GM12874 (cell line): Measurements from ENCODE around the gene ACOXL.

Source experiments
- CTCF ChIP-seq: IDR thresholded peaks from 2 replicates; pipeline ENCODE4 v1.5.1; 2011; ENCODE audit warnings: low read depth, mild to moderate bottlenecking, control low read depth, low read length, moderate library complexity; ENCODE audit not compliant: insufficient read depth

ACOXL gene

GRCh38 chr2:111121828-111122630 lies 389.7 kb downstream of the ACOXL start:
- TF ChIP-seq CTCF: no peak

GRCh38 chr2:111122631-111123421 lies 390.5 kb downstream of the ACOXL start:
- no peak for TF ChIP-seq CTCF

- no peak for TF ChIP-seq CTCF
Measured at GRCh38 chr2:111123751-111124150, 391.4 kb downstream of the ACOXL start.

GRCh38 chr2:111126581-111126980 lies 394.2 kb downstream of the ACOXL start:
- TF ChIP-seq CTCF: no peak

- no peak for TF ChIP-seq CTCF
Measured at GRCh38 chr2:111127351-111127750, 395.0 kb downstream of the ACOXL start.

- no peak for TF ChIP-seq CTCF
Measured at GRCh38 chr2:111128096-111128495, 395.7 kb downstream of the ACOXL start.

- no peak for TF ChIP-seq CTCF
Measured at GRCh38 chr2:111133603-111134002, 401.2 kb downstream of the ACOXL start.
